SK-N-SH (cell line): ENCODE measurements around the gene SPACA6. TPM values are rescaled to one million over a fixed set of nuclear protein-coding genes. Genes with fewer than 3 reads are reported as not detected.

Source experiments
- CTCF ChIA-PET: fragments of 300-600, 350-600 bp; formaldehyde crosslinking; extraction: SDS; loops from one replicate; lab custom pipeline; 2021; lab: Yijun Ruan, JAX
- POLR2A ChIA-PET: fragments of 350-600 bp; sonication (Branson Sonifier 250); formaldehyde crosslinking; extraction: SDS; loops from one replicate; lab custom pipeline; 2020; ENCODE audit warnings: antibody characterized with exemption, inconsistent platforms; lab: Yijun Ruan, JAX
- DNase-seq: peaks from one replicate; pipeline ENCODE4 v3.0.0; 2012
- H2AFZ ChIP-seq: fragments of 200-600 bp; sonication (generic); 2 replicates; pipeline ENCODE4 v1.8.1; 2016; ENCODE audit warnings: antibody characterized with exemption, mild to moderate bottlenecking, low read depth
- H3F3A ChIP-seq: fragments of 200-600 bp; sonication (generic); replicated peaks from 2 replicates; pipeline ENCODE3; 2016; ENCODE audit warnings: antibody characterized with exemption, mild to moderate bottlenecking; ENCODE audit not compliant: insufficient read depth
- H3K27ac ChIP-seq, 2 experiments: fragments of 200-500 bp in 1 of 2; fragments of 200-600 bp in 1 of 2; sonication (Bioruptor generic) in 1 of 2; sonication (generic), shearing (Covaris generic) in 1 of 2; 2 replicates each; pipeline versions ENCODE4 v1.5.1 to v1.6.1; 2014 to 2016; ENCODE audit warnings: low read depth in 2 of 2, inconsistent platforms in 1 of 2, low read length in 1 of 2, mild to moderate bottlenecking in 1 of 2, mixed read lengths in 1 of 2
- H3K27me3 ChIP-seq: fragments of 200-600 bp; sonication (generic), shearing (Covaris generic); 2 replicates; pipeline ENCODE4 v1.6.1; 2016; ENCODE audit warnings: mixed run types; ENCODE audit not compliant: insufficient read depth
- H3K36me3 ChIP-seq, 2 experiments: fragments of 200-500 bp in 1 of 2; fragments of 200-600 bp in 1 of 2; sonication (Bioruptor generic) in 1 of 2; sonication (generic) in 1 of 2; replicated peaks in 1 of 2; 2 replicates each; pipeline versions ENCODE3 to v1.5.1; 2014 to 2016; ENCODE audit warnings: low read length in 1 of 2, mild to moderate bottlenecking in 1 of 2; ENCODE audit not compliant: insufficient read depth in 2 of 2, control insufficient read depth in 1 of 2
- H3K4me1 ChIP-seq, 2 experiments: fragments of 200-500 bp in 1 of 2; fragments of 200-600 bp in 1 of 2; sonication (Bioruptor generic) in 1 of 2; sonication (generic), shearing (Covaris generic) in 1 of 2; 2 replicates each; pipeline versions ENCODE4 v1.5.1 to v1.6.1; 2014 to 2016; ENCODE audit warnings: low read depth in 1 of 2, low read length in 1 of 2, mixed run types in 1 of 2; ENCODE audit not compliant: insufficient read depth in 2 of 2, control insufficient read depth in 1 of 2
- H3K4me2 ChIP-seq: fragments of 200-600 bp; sonication (generic), shearing (Covaris generic); 2 replicates; pipeline ENCODE4 v1.6.1; 2017; ENCODE audit warnings: mixed run types
- H3K4me3 ChIP-seq, 2 experiments: fragments of 200-500 bp in 1 of 2; fragments of 200-600 bp in 1 of 2; sonication (Bioruptor generic) in 1 of 2; sonication (generic), shearing (Covaris generic) in 1 of 2; 2 replicates each; pipeline versions ENCODE4 v1.5.1 to v1.8.1; 2014 to 2016; ENCODE audit warnings: low read depth in 2 of 2, inconsistent platforms in 1 of 2, low read length in 1 of 2, mild to moderate bottlenecking in 1 of 2, mixed read lengths in 1 of 2, moderate library complexity in 1 of 2
- H3K79me2 ChIP-seq: fragments of 200-600 bp; sonication (generic); 2 replicates; pipeline ENCODE4 v1.8.1; 2017; ENCODE audit warnings: mild to moderate bottlenecking; ENCODE audit not compliant: insufficient read depth
- H3K9ac ChIP-seq: fragments of 200-600 bp; sonication (generic); 2 replicates; pipeline ENCODE4 v1.6.1; 2017; ENCODE audit warnings: mixed run types
- H3K9me2 ChIP-seq: fragments of 200-600 bp; sonication (generic); 2 replicates; pipeline ENCODE4 v1.6.1; 2017; ENCODE audit warnings: mixed run types
- H3K9me3 ChIP-seq: fragments of 200-600 bp; sonication (generic); 2 replicates; pipeline ENCODE4 v1.6.1; 2017; ENCODE audit warnings: mixed run types, mild to moderate bottlenecking, moderate library complexity
- H4K20me1 ChIP-seq: fragments of 200-600 bp; sonication (generic); 2 replicates; pipeline ENCODE4 v1.6.1; 2017; ENCODE audit warnings: mild to moderate bottlenecking, mixed run types; ENCODE audit not compliant: insufficient read depth
- ELF1 ChIP-seq: IDR thresholded peaks from 2 replicates; pipeline ENCODE4 v1.4.0; 2012
- EP300 ChIP-seq, 2 experiments: IDR thresholded peaks; 2 replicates each; pipeline versions ENCODE4 v1.4.0 to v1.6.1; 2012; ENCODE audit warnings: borderline replicate concordance in 1 of 2, low read depth in 1 of 2, low read length in 1 of 2
- FOXM1 ChIP-seq: IDR thresholded peaks from 2 replicates; pipeline ENCODE4 v1.4.0; 2012; ENCODE audit warnings: low read depth, mild to moderate bottlenecking
- JUND ChIP-seq: IDR thresholded peaks from 2 replicates; pipeline ENCODE4 v1.4.0; 2012
- MXI1 ChIP-seq: IDR thresholded peaks from 2 replicates; pipeline ENCODE4 v1.6.1; 2012; ENCODE audit warnings: mild to moderate bottlenecking, low read depth, low read length, improper control_type of control experiment
- POLR2AphosphoS5 ChIP-seq: IDR thresholded peaks from 2 replicates; pipeline ENCODE4 v1.6.1; 2012; ENCODE audit warnings: low read depth, low read length
- RFX5 ChIP-seq: IDR thresholded peaks from 2 replicates; pipeline ENCODE4 v1.6.1; 2012; ENCODE audit warnings: mild to moderate bottlenecking, improper control_type of control experiment, low read length
- RXRA ChIP-seq: IDR thresholded peaks from 2 replicates; pipeline ENCODE4 v1.4.0; 2012; ENCODE audit warnings: low read depth, mild to moderate bottlenecking, borderline replicate concordance
- SIN3A ChIP-seq: IDR thresholded peaks from 2 replicates; pipeline ENCODE4 v1.6.1; 2012; ENCODE audit warnings: low read depth, mild to moderate bottlenecking, low read length, moderate library complexity, borderline replicate concordance
- SMC3 ChIP-seq: IDR thresholded peaks from 2 replicates; pipeline ENCODE4 v1.6.1; 2012; ENCODE audit warnings: low read depth, low read length, improper control_type of control experiment
- TAF1 ChIP-seq: IDR thresholded peaks from 2 replicates; pipeline ENCODE4 v1.6.1; 2012; ENCODE audit warnings: low read depth, mild to moderate bottlenecking, low read length, moderate library complexity, borderline replicate concordance
- TEAD4 ChIP-seq: IDR thresholded peaks from 2 replicates; pipeline ENCODE4 v1.4.0; 2012; ENCODE audit warnings: mild to moderate bottlenecking, borderline replicate concordance; ENCODE audit not compliant: insufficient read depth
- whole genome bisulfite sequencing: methylation state at CpG from one replicate; pipeline ENCODE4 v1.1.6; 2017; ENCODE audit warnings: low lambda C conversion rate; 5-methylcytosine and 5-hydroxymethylcytosine counted together
- polyA plus RNA-seq, 3 experiments: library from polyadenylated mRNA; depleted of rRNA; stranded (reverse); fragments of >200 nt; gene quantifications; 2 replicates each; pipeline ENCODE4 v1.2.3, GENCODE V29; 2012
- TF ChIP-seq, protein P1 (sequence below): IDR thresholded peaks from 2 replicates; pipeline ENCODE4 v1.4.0; 2012; ENCODE audit warnings: low read depth
- TF ChIP-seq, protein P2 (sequence below): IDR thresholded peaks from 2 replicates; pipeline ENCODE4; 2012

SPACA6 gene
- polyA plus RNA-seq, 1 of the 3 experiments (the other 2 are of a cell fraction) = 15.8 TPM

DNA sequence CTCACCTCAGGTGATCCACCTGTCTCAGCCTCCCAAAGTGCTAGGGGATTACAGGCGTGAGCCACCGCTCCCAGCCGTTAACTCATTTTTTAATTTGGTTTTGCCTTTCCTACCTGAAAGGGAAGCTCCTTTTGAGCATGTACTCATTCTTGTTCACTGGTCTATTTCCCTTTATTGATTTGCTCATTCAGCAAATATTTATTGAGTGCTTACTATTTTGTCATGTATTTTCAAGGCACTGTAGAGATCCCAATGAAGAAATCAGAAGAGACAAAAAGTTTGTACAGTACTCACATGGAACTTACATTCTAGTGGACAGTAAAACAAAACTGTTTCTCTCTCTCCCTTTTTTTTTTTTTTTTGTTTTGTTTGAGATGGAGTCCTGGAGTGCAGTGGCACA, 13.8 kb downstream of the SPACA6 start:
- POLR2A ChIA-PET = interaction anchor here (1.2 kb wide), 1 partner anchor 19 kb away, joined by 8 read pairs; no protein-coding TSS in a partner anchor
- peaks cover 22% of the 10 kb centered on the region; the same call in 1 of the 2 replicates for H4K20me1 ChIP-seq
- no peak overlapping the region for H3K4me2 ChIP-seq
- DNase-seq = no peak
- TF ChIP-seq SMC3 (no peak), POLR2AphosphoS5 (no peak), JUND (no peak), TEAD4 (no peak)
- no peaks in the 10 kb centered on the region for H3K9me2 ChIP-seq
- peaks cover 15 to 47% of the 10 kb centered on the region in 2 experiments for H3K36me3 ChIP-seq
- peaks cover 0 to 7% of the 10 kb centered on the region in 2 experiments; a peak in 1 of 4 replicates for H3K4me1 ChIP-seq
- no peak overlapping the region for H3K4me3 ChIP-seq
- no peak overlapping the region for H2AFZ ChIP-seq
- CTCF ChIA-PET = interaction anchor here (1.9 kb wide), 1 partner anchor 71 kb away, joined by 6 read pairs; no protein-coding TSS in a partner anchor
- no peak overlapping the region for H3K9ac ChIP-seq
- no peaks in the 10 kb centered on the region for H3K27me3 ChIP-seq
- 97% methylated on average over 3 of the region's 3 CpGs for WGBS
- no peaks in the 10 kb centered on the region for H3K9me3 ChIP-seq
- H3F3A ChIP-seq = peaks cover 56% of the 10 kb centered on the region
- H3K27ac ChIP-seq = no peak overlapping the region
- no peaks in the 10 kb centered on the region for H3K79me2 ChIP-seq

DNA sequence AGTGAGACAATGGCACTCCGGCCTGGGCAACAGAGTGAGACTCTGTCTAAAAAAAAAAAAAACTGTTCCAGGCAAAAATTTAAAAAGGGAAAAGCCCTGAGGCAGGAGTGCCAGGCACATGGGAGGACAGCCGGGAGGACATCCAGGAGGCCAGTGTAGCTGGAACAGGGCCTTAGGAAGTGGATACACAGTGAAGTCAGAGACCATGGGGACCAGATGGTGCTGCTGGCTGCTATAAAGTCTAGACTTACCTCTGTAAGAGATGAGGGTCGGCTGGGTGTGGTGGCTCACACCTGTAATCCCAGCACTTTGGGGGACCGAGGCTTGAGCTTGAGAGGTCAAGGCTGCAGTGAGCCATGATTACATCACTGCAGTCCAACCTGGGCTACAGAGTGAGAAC, 15.7 kb downstream of the SPACA6 start:
- Histone ChIP-seq H3K27me3 (no peaks in the 10 kb centered on the region), H3K4me3 (no peak overlapping the region)
- TF ChIP-seq RXRA (no peak), TAF1 (no peak), JUND (no peak), SIN3A (no peak), ELF1 (no peak), MXI1 (no peak), FOXM1 (no peak), RFX5 (no peak), EP300 (IDR thresholded peaks at IDR 0.05; ENCODE audit: borderline replicate concordance in 1 of 2, low read depth in 1 of 2, low read length in 1 of 2) (no peak)
- TF ChIP-seq, protein P1, sequence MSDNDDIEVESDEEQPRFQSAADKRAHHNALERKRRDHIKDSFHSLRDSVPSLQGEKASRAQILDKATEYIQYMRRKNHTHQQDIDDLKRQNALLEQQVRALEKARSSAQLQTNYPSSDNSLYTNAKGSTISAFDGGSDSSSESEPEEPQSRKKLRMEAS = no peak
- TF ChIP-seq, protein P2, sequence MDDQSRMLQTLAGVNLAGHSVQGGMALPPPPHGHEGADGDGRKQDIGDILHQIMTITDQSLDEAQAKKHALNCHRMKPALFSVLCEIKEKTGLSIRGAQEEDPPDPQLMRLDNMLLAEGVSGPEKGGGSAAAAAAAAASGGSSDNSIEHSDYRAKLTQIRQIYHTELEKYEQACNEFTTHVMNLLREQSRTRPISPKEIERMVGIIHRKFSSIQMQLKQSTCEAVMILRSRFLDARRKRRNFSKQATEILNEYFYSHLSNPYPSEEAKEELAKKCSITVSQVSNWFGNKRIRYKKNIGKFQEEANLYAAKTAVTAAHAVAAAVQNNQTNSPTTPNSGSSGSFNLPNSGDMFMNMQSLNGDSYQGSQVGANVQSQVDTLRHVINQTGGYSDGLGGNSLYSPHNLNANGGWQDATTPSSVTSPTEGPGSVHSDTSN = no peak
- TF ChIP-seq, all 33 proteins: peak for 0
- Histone ChIP-seq H3K79me2 (no peaks in the 10 kb centered on the region), H3K27ac (no peak overlapping the region), H3K9ac (no peak overlapping the region), H3K4me2 (no peak overlapping the region), H2AFZ (no peak overlapping the region), H3K9me3 (no peaks in the 10 kb centered on the region), H3K4me1 (peaks cover 0 to 7% of the 10 kb centered on the region in 2 experiments; a peak in 1 of 4 replicates), H4K20me1 (peaks cover 4% of the 10 kb centered on the region; the same call in 1 of the 2 replicates), H3K9me2 (no peaks in the 10 kb centered on the region), H3K36me3 (peaks cover 15 to 39% of the 10 kb centered on the region in 2 experiments), H3F3A (peaks cover 41% of the 10 kb centered on the region)
- POLR2A ChIA-PET = no interaction called here
- DNase-seq = no peak
- 64% methylated on average over 4 of the region's 4 CpGs for WGBS
- CTCF ChIA-PET = interaction anchor here (1.2 to 1.7 kb wide), 2 partner anchors 9 to 69 kb away, joined by 4 to 6 read pairs; no protein-coding TSS in a partner anchor
